Activated B cell treated with CpG ODN at 0.5 μM for 24 hours (primary cell): ENCODE measurements around the gene IL16. TPM values are rescaled to one million over a fixed set of nuclear protein-coding genes. Genes with fewer than 3 reads are reported as not detected.

Experiments
- ATAC-seq: fragments of 200-7000 bp; cut with Tn5 transposase; one replicate; pipeline ENCODE4 v1.10.0; 2021; ENCODE audit warnings: low read depth, mild to moderate bottlenecking, moderate library complexity
- CTCF ChIA-PET: fragments of 350-600 bp; sonication (Branson Sonifier 250); formaldehyde crosslinking; loops from one replicate; lab custom pipeline; 2021; ENCODE audit warnings: antibody characterized with exemption; lab: Charles Lee
- POLR2A ChIA-PET: fragments of 350-600 bp; sonication (Branson Sonifier 250); formaldehyde crosslinking; loops from one replicate; lab custom pipeline; 2021; ENCODE audit warnings: antibody characterized with exemption; lab: Charles Lee
- DNase-seq: peaks from one replicate; pipeline ENCODE4 v3.0.0; 2022
- H3K27ac Mint-ChIP-seq: one replicate; pipeline ENCODE4 v1.8.0; 2020; ENCODE audit warnings: mixed read lengths
- H3K27me3 Mint-ChIP-seq: one replicate; pipeline ENCODE4 v1.8.0; 2021; ENCODE audit warnings: mixed read lengths
- H3K36me3 Mint-ChIP-seq: one replicate; pipeline ENCODE4 v1.8.0; 2021; ENCODE audit warnings: low read depth, mixed read lengths
- H3K4me1 Mint-ChIP-seq: one replicate; pipeline ENCODE4 v1.8.0; 2021; ENCODE audit warnings: mixed read lengths
- H3K4me3 Mint-ChIP-seq: one replicate; pipeline ENCODE4 v1.8.0; 2020; ENCODE audit warnings: mild to moderate bottlenecking, mixed read lengths
- H3K9me3 Mint-ChIP-seq: one replicate; pipeline ENCODE4 v1.8.0; 2020; ENCODE audit warnings: mixed read lengths
- intact Hi-C: fragments of 100-400 bp; cut with micrococcal nuclease; formaldehyde crosslinking; loops from one replicate; pipeline ENCODE4 v1.15.1; 2024
- total RNA-seq: library from RNA; stranded (reverse); gene quantifications from 2 replicates; pipeline ENCODE4 v1.2.3, GENCODE V29; 2022
- TF ChIP-seq, protein P1 (sequence below): fragments of 200-600 bp; IDR thresholded peaks from one replicate; pipeline ENCODE4 v1.8.0; 2022; ENCODE audit warnings: antibody characterized with exemption, mild to moderate bottlenecking

Gene IL16
- total RNA-seq, 1 donor from 2014 or later, result 206 TPM

DNA sequence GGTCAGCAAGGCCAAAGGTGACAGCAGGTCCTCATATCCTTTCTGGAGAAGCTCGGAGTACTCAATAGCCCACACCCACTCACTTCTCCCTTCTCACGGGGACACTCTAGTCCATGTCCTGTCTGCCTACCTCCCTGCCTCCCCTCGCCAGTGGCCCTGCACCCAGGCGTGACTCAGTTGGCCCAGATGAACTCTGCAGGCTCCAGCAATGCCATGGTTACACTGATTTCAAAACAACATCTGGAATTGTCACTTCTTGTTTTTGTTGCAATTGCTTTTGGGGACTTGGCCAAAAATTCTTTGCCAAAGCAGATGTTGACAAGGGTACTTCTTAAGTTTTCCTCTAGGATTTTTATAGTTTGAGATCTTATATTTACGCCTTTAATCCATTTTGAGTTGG lies 13.0 kb downstream of the IL16 start:
- Mint-ChIP-seq H3K9me3 (peaks cover 23% of the 10 kb centered on the region), H3K4me1 (no peaks in the 10 kb centered on the region), H3K36me3 (no peaks in the 10 kb centered on the region), H3K4me3 (no peak overlapping the region), H3K27me3 (peaks cover 18% of the 10 kb centered on the region), H3K27ac (no peak overlapping the region)
- ChIA-PET POLR2A (no interaction called here), CTCF (no interaction called here)
- TF ChIP-seq, protein P1, sequence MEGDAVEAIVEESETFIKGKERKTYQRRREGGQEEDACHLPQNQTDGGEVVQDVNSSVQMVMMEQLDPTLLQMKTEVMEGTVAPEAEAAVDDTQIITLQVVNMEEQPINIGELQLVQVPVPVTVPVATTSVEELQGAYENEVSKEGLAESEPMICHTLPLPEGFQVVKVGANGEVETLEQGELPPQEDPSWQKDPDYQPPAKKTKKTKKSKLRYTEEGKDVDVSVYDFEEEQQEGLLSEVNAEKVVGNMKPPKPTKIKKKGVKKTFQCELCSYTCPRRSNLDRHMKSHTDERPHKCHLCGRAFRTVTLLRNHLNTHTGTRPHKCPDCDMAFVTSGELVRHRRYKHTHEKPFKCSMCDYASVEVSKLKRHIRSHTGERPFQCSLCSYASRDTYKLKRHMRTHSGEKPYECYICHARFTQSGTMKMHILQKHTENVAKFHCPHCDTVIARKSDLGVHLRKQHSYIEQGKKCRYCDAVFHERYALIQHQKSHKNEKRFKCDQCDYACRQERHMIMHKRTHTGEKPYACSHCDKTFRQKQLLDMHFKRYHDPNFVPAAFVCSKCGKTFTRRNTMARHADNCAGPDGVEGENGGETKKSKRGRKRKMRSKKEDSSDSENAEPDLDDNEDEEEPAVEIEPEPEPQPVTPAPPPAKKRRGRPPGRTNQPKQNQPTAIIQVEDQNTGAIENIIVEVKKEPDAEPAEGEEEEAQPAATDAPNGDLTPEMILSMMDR, result no peak
- ATAC-seq, result no peak
- DNase-seq, result no peak
- intact Hi-C loops, result no loop called here

DNA sequence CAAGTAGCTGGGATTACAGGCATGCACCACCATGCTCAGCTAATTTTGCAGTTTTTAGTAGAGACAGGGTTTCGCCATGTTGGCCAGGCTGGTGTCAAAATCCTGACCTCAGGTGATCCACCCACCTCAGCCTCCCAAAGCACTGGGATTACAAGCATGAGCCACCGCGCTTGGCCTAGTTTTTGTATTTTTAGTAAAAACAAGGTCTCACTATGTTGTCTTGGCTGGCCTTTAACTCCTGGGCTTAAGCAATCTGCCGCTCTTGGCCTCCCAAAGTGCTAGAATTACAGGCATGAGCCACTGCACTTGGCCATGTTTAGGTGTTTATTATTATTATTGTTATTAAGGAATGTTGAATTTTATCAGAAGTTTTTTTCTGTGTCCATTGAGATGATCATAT lies 14.7 kb downstream of the IL16 start:
- Mint-ChIP-seq H3K27me3 (peaks cover 19% of the 10 kb centered on the region), H3K9me3 (peaks cover 32% of the 10 kb centered on the region), H3K36me3 (no peaks in the 10 kb centered on the region), H3K27ac (no peak overlapping the region), H3K4me1 (no peaks in the 10 kb centered on the region), H3K4me3 (no peak overlapping the region)
- TF ChIP-seq, protein P1, result no peak
- ATAC-seq (no peak), DNase-seq (no peak)
- intact Hi-C loops, result no loop called here
- ChIA-PET CTCF (no interaction called here), POLR2A (no interaction called here)

DNA sequence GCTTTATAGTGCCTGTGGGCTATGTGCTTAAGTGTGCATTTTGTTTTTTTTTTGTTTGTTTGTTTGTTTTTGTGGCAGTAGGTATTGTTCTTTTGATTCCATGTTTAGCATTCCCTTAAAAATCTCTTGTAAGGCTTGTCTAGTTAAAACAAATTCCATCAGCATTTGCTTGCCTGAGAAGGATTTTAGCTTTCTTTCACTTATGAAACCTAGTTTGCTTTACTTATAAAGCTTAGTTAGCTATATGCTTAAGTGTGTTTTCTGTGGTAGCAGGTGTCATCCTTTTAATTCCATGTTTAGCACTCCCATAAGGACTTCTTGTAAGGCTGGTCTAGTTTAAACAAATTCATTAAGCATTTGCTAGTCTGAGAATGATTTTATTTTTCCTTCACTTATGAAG lies 17.3 kb downstream of the IL16 start:
- Mint-ChIP-seq H3K27ac (no peak overlapping the region), H3K4me3 (no peak overlapping the region), H3K27me3 (peaks cover 14% of the 10 kb centered on the region), H3K36me3 (no peaks in the 10 kb centered on the region), H3K4me1 (no peaks in the 10 kb centered on the region), H3K9me3 (peaks cover 23% of the 10 kb centered on the region)
- intact Hi-C loops, result no loop called here
- CTCF ChIA-PET, result no interaction called here
- ATAC-seq (no peak), DNase-seq (no peak)
- POLR2A ChIA-PET, result no interaction called here
- TF ChIP-seq, protein P1, result no peak

DNA sequence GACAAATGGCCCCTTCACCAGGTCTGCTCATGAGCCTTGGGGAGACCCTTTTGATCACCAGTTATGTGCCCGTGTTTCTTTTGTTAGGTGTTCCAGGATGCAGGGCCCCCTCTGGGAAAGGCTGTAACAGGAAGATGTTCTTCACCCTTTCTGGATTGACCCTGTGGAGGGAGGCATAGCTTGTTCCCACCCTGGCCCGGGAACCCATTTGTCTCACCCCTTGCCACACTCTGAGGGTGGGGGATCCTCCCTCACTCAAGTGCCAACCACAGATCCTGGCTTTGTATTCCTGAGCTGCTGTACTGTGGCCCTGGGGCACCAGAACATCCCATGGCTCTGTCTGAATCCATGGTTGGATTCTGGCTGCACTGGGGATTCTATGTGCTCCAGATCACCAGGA lies 18.9 kb downstream of the IL16 start:
- TF ChIP-seq, protein P1, result no peak
- ATAC-seq (no peak), DNase-seq (no peak)
- no peaks in the 10 kb centered on the region for H3K4me1 Mint-ChIP-seq
- peaks cover 23% of the 10 kb centered on the region for H3K9me3 Mint-ChIP-seq
- ChIA-PET POLR2A (no interaction called here), CTCF (no interaction called here)
- peaks cover 23% of the 10 kb centered on the region for H3K27me3 Mint-ChIP-seq
- H3K4me3 Mint-ChIP-seq, result no peak overlapping the region
- H3K36me3 Mint-ChIP-seq, result no peaks in the 10 kb centered on the region
- intact Hi-C loops, result no loop called here
- no peak overlapping the region for H3K27ac Mint-ChIP-seq

DNA sequence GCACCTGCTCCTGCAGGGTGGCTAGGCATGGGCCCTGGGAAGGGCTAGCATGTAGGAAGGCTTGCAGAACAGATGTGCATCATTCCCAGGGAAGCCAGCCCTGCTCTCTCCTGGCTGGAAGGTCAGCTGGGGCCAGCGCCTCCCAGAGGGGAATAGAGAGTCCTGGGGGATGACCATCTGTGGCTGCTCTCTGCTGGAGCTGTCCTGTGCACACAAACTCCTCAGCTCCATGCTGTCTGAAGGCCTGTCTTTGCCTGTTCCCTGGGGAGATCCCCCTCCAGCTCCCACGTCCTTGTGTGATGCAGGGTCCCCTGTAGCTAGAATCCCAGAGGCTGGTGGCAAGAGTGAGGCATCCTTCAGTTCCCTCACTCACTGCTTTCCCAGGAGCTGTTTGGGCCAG lies 19.3 kb downstream of the IL16 start:
- no peaks in the 10 kb centered on the region for H3K4me1 Mint-ChIP-seq
- intact Hi-C loops, result no loop called here
- H3K9me3 Mint-ChIP-seq, result peaks cover 23% of the 10 kb centered on the region
- POLR2A ChIA-PET, result no interaction called here
- ATAC-seq (no peak), DNase-seq (no peak)
- H3K4me3 Mint-ChIP-seq, result no peak overlapping the region
- TF ChIP-seq, protein P1, result no peak
- CTCF ChIA-PET, result interaction anchor here (1.5 kb wide), 1 partner anchor 50 kb away, joined by 3 read pairs; no protein-coding TSS in a partner anchor
- peaks cover 24% of the 10 kb centered on the region for H3K27me3 Mint-ChIP-seq
- no peaks in the 10 kb centered on the region for H3K36me3 Mint-ChIP-seq
- no peak overlapping the region for H3K27ac Mint-ChIP-seq
